IMR-90 (cell line): ENCODE measurements around the gene UBQLN1. TPM values are rescaled to one million over a fixed set of nuclear protein-coding genes. Genes with fewer than 3 reads are reported as not detected.

Source experiments
- ATAC-seq: fragments of 200-7000 bp; cut with Tn5 transposase; 2 replicates; pipeline ENCODE4 v1.9.1; 2020; ENCODE audit warnings: low read depth, mild to moderate bottlenecking, moderate library complexity
- BruUV-seq: library from RNA; stranded (reverse); fragments of 400-500 nt; replicated peaks from 2 replicates; lab custom pipeline; 2021; lab: Mats Ljungman, UMichigan
- CTCF ChIA-PET: fragments of 300-600 bp; formaldehyde crosslinking; extraction: SDS; loops from one replicate; lab custom pipeline; 2021; ENCODE audit warnings: antibody characterized with exemption; lab: Yijun Ruan, JAX
- POLR2A ChIA-PET: fragments of 300-600 bp; sonication (Branson Sonifier 250); formaldehyde crosslinking; loops from one replicate; lab custom pipeline; 2022; ENCODE audit warnings: antibody characterized with exemption; ENCODE audit not compliant: unreplicated experiment; lab: Charles Lee
- DNase-seq: peaks from one replicate; pipeline ENCODE4 v3.0.0; 2013
- H2AFZ ChIP-seq: replicated peaks from 2 replicates; pipeline ENCODE3; 2013; ENCODE audit warnings: low read length, mild to moderate bottlenecking; ENCODE audit not compliant: poor library complexity
- H2AK5ac ChIP-seq: 2 replicates; pipeline ENCODE4 v1.6.1; 2013; ENCODE audit warnings: low read depth, low read length, inconsistent platforms
- H2AK9ac ChIP-seq: replicated peaks from 2 replicates; pipeline ENCODE3; 2013; ENCODE audit warnings: mild to moderate bottlenecking, low read depth, low read length, moderate library complexity; ENCODE audit not compliant: poor library complexity
- H2BK120ac ChIP-seq: 2 replicates; pipeline ENCODE4 v1.6.1; 2013; ENCODE audit warnings: low read depth, low read length, inconsistent platforms
- H2BK15ac ChIP-seq: 3 replicates; pipeline ENCODE4 v1.6.1; 2013; ENCODE audit warnings: low read depth, low read length, inconsistent platforms
- H2BK20ac ChIP-seq: 2 replicates; pipeline ENCODE4 v1.6.1; 2013; ENCODE audit warnings: low read depth, mild to moderate bottlenecking, inconsistent platforms, low read length, moderate library complexity
- H2BK5ac ChIP-seq: 2 replicates; pipeline ENCODE4 v1.6.1; 2013; ENCODE audit warnings: mild to moderate bottlenecking, low read depth, low read length, inconsistent platforms; ENCODE audit not compliant: poor library complexity, severe bottlenecking
- H3K14ac ChIP-seq: replicated peaks from 2 replicates; pipeline ENCODE4 v1.6.1; 2013; ENCODE audit warnings: low read depth, low read length, inconsistent platforms
- H3K18ac ChIP-seq: 2 replicates; pipeline ENCODE4 v1.6.1; 2013; ENCODE audit warnings: low read depth, low read length, control low read depth
- H3K23ac ChIP-seq: 2 replicates; pipeline ENCODE4 v1.6.1; 2013; ENCODE audit warnings: low read depth, low read length, inconsistent platforms
- H3K27ac ChIP-seq: 2 replicates; pipeline ENCODE4 v1.5.1; 2013; ENCODE audit warnings: mild to moderate bottlenecking, control low read depth, low read length; ENCODE audit not compliant: insufficient read depth
- H3K27me3 ChIP-seq: 2 replicates; pipeline ENCODE4 v1.6.1; 2013; ENCODE audit warnings: low read length; ENCODE audit not compliant: control insufficient read depth, insufficient read depth
- H3K36me3 ChIP-seq: 2 replicates; pipeline ENCODE4 v1.6.1; 2013; ENCODE audit warnings: low read length, mixed read lengths; ENCODE audit not compliant: control insufficient read depth, insufficient read depth
- H3K4ac ChIP-seq: 2 replicates; pipeline ENCODE4 v1.6.1; 2013; ENCODE audit warnings: low read depth, low read length, inconsistent platforms
- H3K4me1 ChIP-seq: 2 replicates; pipeline ENCODE4 v1.6.1; 2013; ENCODE audit warnings: low read length, mixed read lengths; ENCODE audit not compliant: control insufficient read depth, insufficient read depth
- H3K4me2 ChIP-seq: 2 replicates; pipeline ENCODE4 v1.6.1; 2013; ENCODE audit warnings: low read depth, mild to moderate bottlenecking, control low read depth, low read length, moderate library complexity
- H3K4me3 ChIP-seq: 2 replicates; pipeline ENCODE4 v1.5.1; 2013; ENCODE audit warnings: low read depth, mild to moderate bottlenecking, control low read depth, low read length, moderate library complexity; ENCODE audit not compliant: insufficient read depth
- H3K56ac ChIP-seq: 2 replicates; pipeline ENCODE4 v1.6.1; 2013; ENCODE audit warnings: low read length, inconsistent platforms; ENCODE audit not compliant: insufficient read depth; ENCODE audit errors: extremely low read depth
- H3K79me1 ChIP-seq, 2 experiments: 2 replicates each; pipeline ENCODE4 v1.6.1; 2013; ENCODE audit warnings: low read length in 2 of 2, inconsistent platforms in 1 of 2, low read depth in 1 of 2
- H3K9ac ChIP-seq: 2 replicates; pipeline ENCODE4 v1.6.1; 2013; ENCODE audit warnings: low read depth, low read length, control low read depth
- H3K9me1 ChIP-seq: 2 replicates; pipeline ENCODE4 v1.6.1; 2013; ENCODE audit warnings: low read length, inconsistent platforms; ENCODE audit not compliant: insufficient read depth
- H3K9me3 ChIP-seq: 2 replicates; pipeline ENCODE4 v1.6.1; 2013; ENCODE audit warnings: low read length; ENCODE audit not compliant: control insufficient read depth, insufficient read depth
- H4K20me1 ChIP-seq: 2 replicates; pipeline ENCODE4 v1.6.1; 2013; ENCODE audit warnings: low read length, inconsistent platforms; ENCODE audit not compliant: insufficient read depth
- H4K5ac ChIP-seq: 2 replicates; pipeline ENCODE4 v1.6.1; 2013; ENCODE audit warnings: mild to moderate bottlenecking, low read depth, low read length, control low read depth
- H4K8ac ChIP-seq, 2 experiments: 2 replicates each; pipeline ENCODE4 v1.6.1; 2013; ENCODE audit warnings: low read depth in 2 of 2, low read length in 2 of 2, control low read depth in 1 of 2, inconsistent platforms in 1 of 2
- H4K91ac ChIP-seq: 2 replicates; pipeline ENCODE4 v1.6.1; 2013; ENCODE audit warnings: low read depth, low read length, inconsistent platforms; ENCODE audit not compliant: insufficient read depth
- BHLHE40 ChIP-seq: fragments of 150-350 bp; IDR thresholded peaks from 2 replicates; pipeline ENCODE4 v1.6.1; 2016; ENCODE audit warnings: mild to moderate bottlenecking, low read depth, low read length
- CEBPB ChIP-seq: IDR thresholded peaks from 2 replicates; pipeline ENCODE4 v1.6.1; 2012; ENCODE audit warnings: low read depth, low read length, improper control_type of control experiment
- CHD1 ChIP-seq: IDR thresholded peaks from 2 replicates; pipeline ENCODE4 v1.6.1; 2012; ENCODE audit warnings: low read depth, low read length, improper control_type of control experiment
- CTCF ChIP-seq: conservative IDR thresholded peaks from 2 replicates; pipeline ENCODE4 v1.5.1; 2012; ENCODE audit warnings: mild to moderate bottlenecking, low read depth, low read length, improper control_type of control experiment
- ELK1 ChIP-seq: fragments of 150-350 bp; IDR thresholded peaks from 2 replicates; pipeline ENCODE4 v1.6.1; 2016; ENCODE audit warnings: low read depth, mild to moderate bottlenecking, low read length, moderate library complexity, borderline replicate concordance
- FOS ChIP-seq: fragments of 150-350 bp; IDR thresholded peaks from 2 replicates; pipeline ENCODE4 v1.6.1; 2016; ENCODE audit warnings: low read depth, low read length
- MAFK ChIP-seq: IDR thresholded peaks from 2 replicates; pipeline ENCODE4 v1.6.1; 2012; ENCODE audit warnings: low read depth, low read length, improper control_type of control experiment
- NFE2L2 ChIP-seq: fragments of 150-350 bp; IDR thresholded peaks from 2 replicates; pipeline ENCODE4 v1.6.1; 2016; ENCODE audit warnings: low read depth, mild to moderate bottlenecking, low read length
- POLR2A ChIP-seq: IDR thresholded peaks from 2 replicates; pipeline ENCODE4 v1.6.1; 2012; ENCODE audit warnings: mild to moderate bottlenecking, low read depth, low read length
- RCOR1 ChIP-seq: IDR thresholded peaks from 2 replicates; pipeline ENCODE4 v1.6.1; 2012; ENCODE audit warnings: mild to moderate bottlenecking, low read length, improper control_type of control experiment; ENCODE audit not compliant: insufficient replicate concordance
- RFX5 ChIP-seq: IDR thresholded peaks from 2 replicates; pipeline ENCODE4 v1.8.0; 2012; ENCODE audit warnings: low read depth, mild to moderate bottlenecking, low read length, moderate library complexity
- SMC3 ChIP-seq: fragments of 150-350 bp; IDR thresholded peaks from 2 replicates; pipeline ENCODE4 v1.6.1; 2016; ENCODE audit warnings: low read depth, mild to moderate bottlenecking, antibody characterized with exemption, low read length, moderate library complexity
- USF2 ChIP-seq: fragments of 150-350 bp; IDR thresholded peaks from 2 replicates; pipeline ENCODE4 v1.6.1; 2017; ENCODE audit warnings: mild to moderate bottlenecking, antibody characterized with exemption, low read length, low read depth
- WGBS, 2 experiments: methylation state at CpG; one replicate each; pipeline versions ENCODE4 v1.1.5 to v1.1.7; 2013; ENCODE audit warnings: missing lambda C conversion rate in 2 of 2; ENCODE audit not compliant: insufficient read length in 1 of 2; ENCODE audit errors: extremely low coverage in 2 of 2; 5-methylcytosine and 5-hydroxymethylcytosine counted together
- dilution Hi-C: fragments of 300-500 bp; cut with HindIII; formaldehyde crosslinking; loops from one replicate; pipeline ENCODE4 v1.14.3; 2018; ENCODE audit warnings: low sequenced_read_pairs; ENCODE audit not compliant: unreplicated experiment
- in situ Hi-C: fragments of 300-500 bp; cut with MboI; formaldehyde crosslinking; loops from 3 replicates; pipeline ENCODE4 v1.14.3; 2019; ENCODE audit warnings: low sequenced_read_pairs, inconsistent platforms, mixed read lengths
- intact Hi-C: fragments of 100-400 bp; cut with micrococcal nuclease; formaldehyde crosslinking; loops from 2 replicates; pipeline ENCODE4 v1.10.0; 2022
- polyA plus RNA-seq, 3 experiments: library from polyadenylated mRNA; depleted of rRNA; stranded (reverse); fragments of >200 nt; gene quantifications; 2 replicates each; pipeline ENCODE4 v1.2.3, GENCODE V29; 2012; ENCODE audit warnings: low replicate concordance in 1 of 3
- total RNA-seq: library from RNA; depleted of rRNA; stranded (reverse); fragments of >200 nt; gene quantifications from 2 replicates; pipeline ENCODE4 v1.2.3, GENCODE V29; 2012

UBQLN1 gene
- total and polyA plus RNA-seq, 2 of the 4 experiments (the other 2 are of a cell fraction) = 74.3 to 164 TPM

- dilution Hi-C loops = no loop called here
These were observed 32.3 kb downstream of the UBQLN1 start for GRCh38 chr9:83675466-83675865.

More at GRCh38 chr9:83675466-83675865, 32.3 kb downstream of the UBQLN1 start:
- no CpG with 5 or more reads among the region's 1 CpG for WGBS, 2 experiments
- ChIA-PET POLR2A (no interaction called here), CTCF (interaction anchor here (0.7 kb wide), 2 partner anchors 11 to 24 kb away, joined by 3 to 8 read pairs; no protein-coding TSS in a partner anchor)
- Histone ChIP-seq H3K23ac (no peak overlapping the region), H2BK5ac (no peak overlapping the region), H4K20me1 (peaks cover 31% of the 10 kb centered on the region), H3K56ac (no peak overlapping the region), H2BK120ac (no peak overlapping the region), H3K9me3 (no peaks in the 10 kb centered on the region), H3K4ac (no peak overlapping the region), H3K36me3 (peaks cover 22% of the 10 kb centered on the region), H3K4me1 (peaks cover 4% of the 10 kb centered on the region; the same call in 1 of the 2 replicates), H3K27me3 (no peaks in the 10 kb centered on the region), H3K9me1 (peaks cover 4% of the 10 kb centered on the region; the same call in 1 of the 2 replicates), H3K14ac (no peak overlapping the region), H2AK5ac (no peak overlapping the region), H2BK15ac (no peak overlapping the region), H4K8ac (no peak overlapping the region), H3K4me2 (no peak overlapping the region), H3K79me1 (peaks cover 35 to 42% of the 10 kb centered on the region in 2 experiments), H4K5ac (no peak overlapping the region), H2AK9ac (no peak overlapping the region), H2AFZ (no peak overlapping the region), H3K4me3 (no peak overlapping the region), H4K91ac (no peak overlapping the region), H3K18ac (no peak overlapping the region), H3K27ac (no peak overlapping the region), H2BK20ac (no peak overlapping the region), H3K9ac (no peak overlapping the region)
- in situ Hi-C loops = no loop called here
- DNase-seq (no peak), ATAC-seq (no peak)
- BruUV-seq = no TSS peak
- TF ChIP-seq SMC3 (no peak), ELK1 (no peak), BHLHE40 (no peak), FOS (no peak), USF2 (no peak), CHD1 (no peak), MAFK (no peak), POLR2A (no peak), CEBPB (no peak), RCOR1 (no peak), NFE2L2 (no peak), RFX5 (no peak), CTCF (no peak)
- intact Hi-C loops = no loop called here
